ENCODE measurements around the gene ADAMTS16.

The ADAMTS16 gene

GRCh38 chr5:5145651-5146529, 5.8 kb downstream of the ADAMTS16 start:
- no peak for DNase-seq

- no peak for DNase-seq
Measured at GRCh38 chr5:5146530-5147160, 6.5 kb downstream of the ADAMTS16 start.

- DNase-seq: no peak
Measured at GRCh38 chr5:5149154-5149553, 9.0 kb downstream of the ADAMTS16 start.

DNA sequence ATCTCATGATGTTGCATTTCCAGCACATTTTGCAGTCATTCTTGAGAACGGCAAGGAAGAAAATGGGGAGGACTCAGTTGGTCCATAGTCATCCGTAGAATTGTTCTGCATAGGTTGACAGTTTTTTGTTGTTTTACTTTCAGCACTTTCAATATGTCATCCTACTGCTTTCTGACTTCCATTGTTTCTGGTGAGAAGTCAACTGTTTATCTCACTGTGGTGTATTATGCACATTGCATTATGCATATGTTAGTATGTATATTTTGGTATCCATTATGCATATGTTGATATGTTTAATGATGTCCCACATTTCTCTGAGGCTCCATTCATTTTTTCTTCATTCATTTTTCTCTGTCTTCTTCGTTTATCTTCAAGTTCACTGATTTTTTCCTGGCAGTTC, 10.5 kb downstream of the ADAMTS16 start:
- no peak for DNase-seq

- no peak for DNase-seq
Measured at GRCh38 chr5:5154733-5155132, 14.6 kb downstream of the ADAMTS16 start.

DNA sequence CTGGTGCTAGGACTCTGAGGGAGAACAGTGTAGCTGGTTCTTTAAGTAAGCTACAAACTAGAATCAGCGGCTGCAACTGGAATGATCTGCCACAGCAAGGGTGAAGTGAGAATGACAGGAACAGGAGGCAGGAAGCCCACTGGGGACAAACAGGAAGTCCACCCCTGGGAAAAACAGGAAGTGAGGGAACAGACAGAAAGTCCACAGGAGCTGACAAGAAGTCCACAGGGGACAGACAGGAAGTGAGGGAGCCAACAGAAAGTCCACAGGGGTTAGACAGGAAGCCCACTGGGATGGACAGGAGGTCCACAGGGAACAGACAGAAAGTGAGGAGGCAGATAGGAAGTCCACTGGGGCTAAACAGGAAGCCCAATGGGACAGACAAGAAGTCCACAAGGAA, 15.5 kb downstream of the ADAMTS16 start:
- DNase-seq: no peak

DNA sequence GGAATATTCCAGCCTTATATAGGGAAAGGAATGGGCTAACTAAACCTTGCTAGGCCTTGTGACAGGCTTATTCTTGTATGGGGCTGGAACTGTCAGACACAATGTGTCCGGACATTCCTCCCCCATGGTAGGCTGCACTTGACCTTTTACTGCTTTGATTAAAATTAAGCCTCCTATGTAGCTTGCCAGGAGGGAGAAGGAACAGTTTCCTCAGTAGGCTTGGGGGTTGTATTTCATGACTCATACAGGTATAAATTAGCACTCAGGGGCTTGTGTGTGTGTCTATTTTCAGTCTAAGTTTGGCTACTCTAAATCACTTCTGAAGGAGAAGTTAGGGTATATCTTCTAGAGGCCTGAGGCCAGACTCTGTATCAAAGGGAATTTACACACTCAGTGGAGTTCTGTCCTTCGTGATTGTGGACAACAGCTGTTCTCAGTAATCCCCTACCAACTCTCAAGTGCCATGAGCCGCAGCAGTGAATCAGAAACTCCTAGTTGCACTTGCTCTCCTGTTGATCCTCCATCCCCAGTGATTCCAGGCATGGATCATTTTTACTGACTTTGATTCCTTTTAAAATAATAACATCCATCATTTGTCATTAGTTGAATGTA, 16.4 kb downstream of the ADAMTS16 start:
- DNase-seq: no peak

GRCh38 chr5:5158472-5158895, 18.4 kb downstream of the ADAMTS16 start:
- no peak for DNase-seq

DNA sequence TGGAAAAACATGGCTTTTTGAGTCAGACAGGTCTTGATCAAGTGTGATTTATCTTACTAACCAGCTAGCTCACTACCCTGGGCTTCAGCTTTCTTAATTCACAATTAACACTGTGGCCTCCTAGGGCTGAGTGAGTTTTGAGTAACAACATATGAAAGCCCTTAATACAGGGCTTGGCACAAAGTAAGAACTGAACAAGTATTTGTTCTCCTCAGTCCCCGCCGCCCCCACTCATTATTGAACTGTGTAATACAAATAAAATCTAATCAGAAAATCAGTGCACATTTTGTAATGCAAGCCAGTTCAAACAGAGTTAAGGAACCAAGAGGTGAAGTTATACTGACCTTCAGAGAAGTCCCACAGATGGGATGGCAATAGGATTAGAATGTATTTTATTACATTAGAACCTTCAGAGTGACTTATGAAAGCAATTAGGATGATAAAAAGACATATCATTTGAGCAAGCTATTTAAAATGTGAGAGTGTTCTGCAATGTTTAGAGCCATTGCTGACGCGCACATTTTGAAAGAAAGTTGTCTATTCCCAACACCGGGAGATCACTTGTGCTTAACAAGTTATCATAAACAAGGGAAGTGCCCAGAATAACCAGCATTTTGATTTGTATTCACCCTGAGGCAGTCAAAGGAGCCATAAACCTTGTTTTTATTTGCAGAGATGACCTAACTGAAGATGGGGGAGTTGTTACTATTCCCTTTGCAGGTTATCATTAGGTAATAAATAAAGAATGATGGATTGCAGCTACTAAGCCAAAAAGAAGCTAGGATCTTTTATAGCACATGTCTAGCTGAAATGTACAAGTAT, 19.4 kb downstream of the ADAMTS16 start:
- DNase-seq: no peak

GRCh38 chr5:5164163-5164562, 24.0 kb downstream of the ADAMTS16 start:
- no peak for DNase-seq

DNA sequence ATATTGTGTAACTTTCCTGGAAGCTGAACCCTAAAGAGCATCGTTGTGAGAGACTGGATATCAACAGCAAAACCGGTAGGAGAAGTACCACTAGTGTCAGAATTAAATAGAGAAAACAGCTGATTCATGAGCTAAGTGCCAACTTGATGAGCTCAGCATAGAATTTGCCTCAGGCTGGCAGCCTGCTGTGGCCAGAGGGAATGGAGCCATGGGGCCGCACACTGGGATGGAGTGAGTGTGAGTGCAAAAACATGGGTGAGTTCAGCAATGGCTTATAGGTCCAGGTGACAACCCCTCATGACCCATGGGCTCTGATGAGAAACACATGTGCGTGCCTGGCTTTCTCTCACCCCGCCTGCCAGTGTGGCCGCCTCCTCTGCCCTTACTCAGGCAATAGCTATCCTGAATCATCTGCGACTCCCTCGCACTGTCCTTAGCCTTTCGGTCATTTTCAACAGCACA, 25.4 kb downstream of the ADAMTS16 start:
- DNase-seq: no peak

DNA sequence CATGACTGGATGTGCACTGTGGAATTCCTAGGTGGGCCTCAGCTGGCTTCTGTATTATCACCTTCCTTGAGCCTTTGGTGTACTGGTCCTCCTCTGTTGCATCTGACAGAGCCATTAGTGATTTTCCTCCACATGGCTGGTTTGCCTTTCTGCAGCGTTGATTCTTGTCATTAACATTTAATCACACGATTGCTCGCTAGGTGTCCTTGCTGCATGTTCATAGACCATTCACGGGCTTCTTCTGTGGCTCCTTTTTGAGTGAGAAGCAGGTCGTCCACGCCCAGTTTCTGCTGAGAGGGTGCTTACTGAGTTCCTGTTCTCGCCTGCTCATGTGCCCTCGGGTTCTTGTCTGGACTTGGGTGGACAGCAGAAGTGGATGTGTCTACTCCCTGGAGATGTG, 29.3 kb downstream of the ADAMTS16 start:
- DNase-seq: no peak

GRCh38 chr5:5178136-5178535, 38.0 kb downstream of the ADAMTS16 start:
- DNase-seq: no peak

GRCh38 chr5:5178580-5178979, 38.5 kb downstream of the ADAMTS16 start:
- no peak for DNase-seq

DNA sequence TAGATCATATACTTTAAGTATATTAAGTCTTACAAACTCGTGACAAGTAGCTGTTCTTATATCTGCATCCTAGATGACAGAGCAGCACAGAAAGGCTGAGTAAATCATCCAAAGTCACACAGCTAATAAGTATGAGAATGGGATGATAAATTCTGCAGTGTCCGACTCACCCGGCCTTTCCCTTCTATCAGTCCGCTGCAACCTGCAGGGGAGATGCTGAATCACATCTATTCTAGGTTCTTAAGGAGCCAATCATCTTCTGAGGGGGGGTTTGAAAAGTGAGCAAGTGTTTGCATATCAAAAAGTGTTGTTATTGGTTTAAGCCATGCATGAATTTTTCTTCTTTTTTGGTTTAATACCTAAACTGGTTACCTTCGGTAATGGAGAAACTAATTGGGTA, 38.9 kb downstream of the ADAMTS16 start:
- DNase-seq: no peak

- no peak for DNase-seq
Measured at GRCh38 chr5:5179597-5179996, 39.5 kb downstream of the ADAMTS16 start.

- DNase-seq: no peak
Measured at GRCh38 chr5:5181650-5182324, 41.7 kb downstream of the ADAMTS16 start.

DNA sequence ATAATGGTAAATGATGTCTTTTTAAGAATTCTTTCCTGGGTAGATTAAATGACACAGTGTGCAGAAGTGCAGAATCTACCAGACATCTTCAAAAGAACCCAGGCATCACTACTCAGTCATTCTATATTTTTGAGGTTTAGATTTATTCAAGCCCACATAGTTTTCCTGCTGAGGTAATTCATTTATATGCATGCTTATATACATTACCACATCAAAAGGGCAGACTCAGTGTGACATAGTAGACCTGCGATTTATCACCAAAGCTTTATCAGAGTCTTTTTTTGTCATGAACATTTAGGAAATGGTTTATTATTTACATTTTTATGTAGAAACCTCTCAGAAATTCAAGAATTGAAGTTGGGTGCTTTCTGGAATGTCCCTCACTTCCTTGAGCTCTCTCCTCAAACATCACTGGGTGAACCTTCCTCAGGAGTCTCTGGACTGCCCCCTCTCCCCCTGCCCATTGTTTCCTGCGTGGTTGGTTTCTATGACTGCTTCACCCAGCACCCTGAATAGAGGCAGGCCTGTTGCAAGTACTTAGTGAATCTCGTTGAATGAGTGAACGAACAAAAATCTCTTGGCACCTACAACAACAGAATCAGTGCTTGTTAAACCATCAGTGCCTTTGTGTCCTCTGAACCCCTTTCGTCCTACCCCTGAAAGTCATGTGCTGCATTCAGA, 42.5 kb downstream of the ADAMTS16 start:
- DNase-seq: no peak

DNA sequence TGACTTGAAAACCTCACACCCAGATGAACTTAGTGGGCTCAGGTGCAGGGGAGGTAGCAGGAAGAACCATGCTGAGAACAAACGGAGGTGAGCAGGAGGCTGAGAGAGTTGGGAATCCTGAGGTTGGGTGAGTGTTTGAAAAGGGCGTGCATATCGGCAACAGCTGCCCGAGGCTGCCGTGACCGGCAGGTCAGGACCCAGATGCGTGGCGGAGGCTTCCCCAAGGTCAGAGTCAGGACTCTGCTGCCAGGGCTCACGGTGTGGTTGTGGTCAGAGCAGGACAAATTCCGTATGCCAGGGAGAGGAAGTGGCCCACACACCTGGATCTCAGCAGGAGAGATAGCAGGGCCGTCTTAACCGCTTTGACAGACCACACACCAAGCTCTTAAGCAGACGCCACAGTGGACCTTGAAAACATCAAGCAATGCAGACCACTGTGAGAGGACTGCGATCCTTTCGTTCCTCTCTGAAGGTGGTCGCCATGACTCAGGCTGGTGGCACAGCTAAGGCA, 43.1 kb downstream of the ADAMTS16 start:
- no peak for DNase-seq

DNA sequence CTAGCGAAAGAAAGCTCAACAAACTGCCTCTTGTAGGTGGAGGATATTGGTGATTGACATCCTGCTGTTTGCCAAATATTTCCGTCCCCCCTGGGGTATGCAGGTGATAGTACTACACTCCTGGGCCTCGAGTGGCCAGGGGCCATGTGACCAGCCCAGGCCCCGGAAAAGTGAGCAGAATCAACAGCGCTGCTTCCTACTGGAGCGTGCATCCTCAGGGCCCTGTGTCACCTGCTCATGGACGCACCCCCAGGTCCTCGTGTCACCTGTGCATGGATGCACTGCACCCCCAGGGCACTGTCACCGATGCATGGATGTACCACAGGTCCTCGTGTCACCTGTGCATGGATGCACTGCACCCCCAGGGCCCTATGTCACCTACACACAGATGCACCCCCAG, 43.8 kb downstream of the ADAMTS16 start:
- DNase-seq: no peak

- no peak for DNase-seq
Measured at GRCh38 chr5:5188376-5189050, 48.4 kb downstream of the ADAMTS16 start.
